ENCODE measurements around the gene FAM89B. TPM values are rescaled to one million over a fixed set of nuclear protein-coding genes. Genes with fewer than 3 reads are reported as not detected.

Gene FAM89B
- total RNA-seq, 6 donors from 2014 or later: 27.9 to 65.8 (median 45.3) TPM

DNA sequence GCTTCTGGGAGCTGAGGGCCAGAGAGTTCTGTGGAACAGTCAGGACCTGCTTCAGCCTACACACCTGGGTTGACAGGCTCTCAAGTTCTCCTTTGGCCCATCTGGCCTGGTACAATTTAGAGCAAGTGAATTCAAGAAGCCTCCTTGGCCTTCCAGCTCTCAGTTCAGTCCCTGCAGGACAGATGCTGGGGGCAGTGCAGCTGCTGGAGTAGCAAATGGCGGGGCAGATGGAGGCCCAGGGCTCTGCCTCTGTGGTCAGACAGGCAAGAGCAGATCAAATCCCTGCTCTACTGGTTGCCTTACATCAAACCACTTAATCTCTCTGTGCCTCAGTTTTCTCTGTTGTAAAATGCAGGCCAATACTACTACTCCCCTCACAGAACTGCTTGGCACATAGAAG, 31.9 kb downstream of the FAM89B start:
- TF ChIP-seq EP300 (IDR thresholded peaks at IDR 0.05) (no peak), POLR2AphosphoS5 (IDR thresholded peaks at IDR 0.05) (no peak), POLR2A (IDR thresholded peaks at IDR 0.05) (no peak)
- TF ChIP-seq, protein P1, sequence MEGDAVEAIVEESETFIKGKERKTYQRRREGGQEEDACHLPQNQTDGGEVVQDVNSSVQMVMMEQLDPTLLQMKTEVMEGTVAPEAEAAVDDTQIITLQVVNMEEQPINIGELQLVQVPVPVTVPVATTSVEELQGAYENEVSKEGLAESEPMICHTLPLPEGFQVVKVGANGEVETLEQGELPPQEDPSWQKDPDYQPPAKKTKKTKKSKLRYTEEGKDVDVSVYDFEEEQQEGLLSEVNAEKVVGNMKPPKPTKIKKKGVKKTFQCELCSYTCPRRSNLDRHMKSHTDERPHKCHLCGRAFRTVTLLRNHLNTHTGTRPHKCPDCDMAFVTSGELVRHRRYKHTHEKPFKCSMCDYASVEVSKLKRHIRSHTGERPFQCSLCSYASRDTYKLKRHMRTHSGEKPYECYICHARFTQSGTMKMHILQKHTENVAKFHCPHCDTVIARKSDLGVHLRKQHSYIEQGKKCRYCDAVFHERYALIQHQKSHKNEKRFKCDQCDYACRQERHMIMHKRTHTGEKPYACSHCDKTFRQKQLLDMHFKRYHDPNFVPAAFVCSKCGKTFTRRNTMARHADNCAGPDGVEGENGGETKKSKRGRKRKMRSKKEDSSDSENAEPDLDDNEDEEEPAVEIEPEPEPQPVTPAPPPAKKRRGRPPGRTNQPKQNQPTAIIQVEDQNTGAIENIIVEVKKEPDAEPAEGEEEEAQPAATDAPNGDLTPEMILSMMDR (IDR thresholded peaks at IDR 0.05): no peak
- Histone ChIP-seq H3K4me3 (no peak overlapping the region), H3K4me1 (peaks cover 26 to 33% (median 28%) of the 10 kb centered on the region in 4 donors), H3K9me3 (no peaks in the 10 kb centered on the region), H3K27ac (peak overlapping the region in 1 of 4 donors; percentile 88), H3K27me3 (no peaks in the 10 kb centered on the region), H3K36me3 (peaks cover 19 to 92% (median 70%) of the 10 kb centered on the region in 4 donors)
- DNase-seq (no peak), ATAC-seq (ENCODE audit: low FRiP score in 2 of 2) (no peak)
- 100% methylated on average over 1 of the region's 1 CpG for WGBS, 2 donors

DNA sequence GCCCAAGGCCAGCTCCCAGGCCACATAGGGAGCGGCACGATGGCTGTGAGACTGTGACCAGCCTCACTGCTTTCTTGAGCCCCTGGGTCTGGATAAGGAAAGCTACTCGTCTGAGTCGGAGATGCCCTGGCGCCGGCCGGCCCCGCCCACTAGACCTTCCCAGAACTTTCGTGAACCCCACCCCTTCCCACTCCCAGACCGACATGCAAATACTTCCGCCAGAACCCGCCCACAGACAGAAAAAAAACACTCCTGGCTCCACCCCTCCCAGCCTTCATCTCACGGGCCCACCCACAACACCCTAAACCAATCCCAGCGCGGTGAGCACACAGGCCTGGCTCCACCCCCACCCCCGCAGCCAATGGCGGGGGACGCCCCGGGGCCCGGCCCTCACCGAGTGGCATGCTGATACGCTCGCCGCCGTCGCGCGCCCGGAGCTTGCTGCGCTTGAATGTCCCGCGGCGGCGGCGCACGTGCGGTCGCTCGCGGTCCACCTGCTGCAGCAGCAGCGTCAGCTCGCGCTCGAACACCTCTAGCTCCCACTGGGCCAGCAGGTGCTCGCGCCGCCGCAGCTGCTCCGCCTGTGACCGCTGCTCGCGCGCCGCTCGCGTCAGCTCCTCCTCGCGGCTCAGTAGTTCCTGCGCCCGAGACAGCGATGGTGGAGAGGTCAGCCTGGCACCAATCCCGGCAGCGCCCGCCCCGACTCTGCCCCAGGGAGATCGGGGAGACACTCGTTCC, 34.7 kb downstream of the FAM89B start:
- Histone ChIP-seq H3K36me3 (peaks cover 19 to 77% (median 59%) of the 10 kb centered on the region in 4 donors), H3K4me3 (peak overlapping the region in 3 of 4 donors; percentile 15 to 37 (median 30)), H3K27ac (peak overlapping the region; percentile 61 to 95 (median 82)), H3K27me3 (no peaks in the 10 kb centered on the region), H3K4me1 (peaks cover 51 to 61% (median 53%) of the 10 kb centered on the region in 4 donors), H3K9me3 (no peaks in the 10 kb centered on the region)
- peak; percentile 95 to 96 for ATAC-seq (ENCODE audit: low FRiP score in 2 of 2)
- WGBS, 2 donors: 57 to 79% methylated on average over 8 to 21 of the region's 67 CpGs
- DNase-seq: peak; percentile 95 to 96
- TF ChIP-seq, protein P1 (IDR thresholded peaks at IDR 0.05): peak in 2 of 6 experiments; percentile 10 to 32
- peak; percentile 44 to 45 for TF ChIP-seq POLR2AphosphoS5 (IDR thresholded peaks at IDR 0.05)
- TF ChIP-seq EP300 (IDR thresholded peaks at IDR 0.05): no peak
- no peak for TF ChIP-seq POLR2A (IDR thresholded peaks at IDR 0.05)

DNA sequence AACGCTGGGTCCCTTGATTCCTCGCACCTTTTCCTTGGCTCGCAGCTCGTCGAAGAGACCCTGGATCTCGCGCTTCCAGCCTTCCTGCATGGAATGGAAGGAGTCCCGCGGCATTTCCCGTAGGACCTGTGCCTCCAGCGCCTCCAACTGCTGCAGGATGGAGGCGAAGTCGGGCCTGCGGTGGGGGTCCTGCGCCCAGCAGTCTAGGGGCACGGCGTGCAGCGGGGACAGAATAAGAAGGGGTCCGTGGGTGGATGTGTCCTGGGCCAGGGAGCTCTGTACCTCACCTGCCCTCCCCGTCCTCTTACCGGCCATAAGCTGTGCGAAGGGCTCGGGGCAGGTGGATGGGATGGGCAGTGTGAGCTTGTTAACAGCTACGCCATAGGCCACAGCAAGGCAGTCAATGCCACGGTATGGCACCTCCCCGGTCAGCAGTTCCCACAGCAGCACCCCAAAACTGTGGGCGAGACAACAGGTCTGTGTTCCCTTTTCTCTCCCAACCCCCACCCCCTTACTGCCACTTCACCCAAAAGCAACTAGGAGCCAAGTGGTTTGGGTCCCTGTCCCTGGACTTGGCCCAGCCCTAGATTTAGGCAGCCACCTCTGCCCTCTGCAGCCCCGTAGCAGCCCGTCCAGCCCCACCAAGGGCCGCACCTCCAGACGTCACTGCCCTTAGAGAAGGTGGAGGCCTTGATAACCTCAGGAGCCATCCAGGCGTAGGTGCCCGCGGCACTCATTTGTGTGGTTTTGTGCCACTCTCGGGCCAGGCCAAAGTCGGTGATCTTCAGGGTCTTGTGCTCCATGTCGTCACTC, 35.5 kb downstream of the FAM89B start:
- ATAC-seq (ENCODE audit: low FRiP score in 2 of 2): no peak
- peaks cover 59 to 69% (median 61%) of the 10 kb centered on the region in 4 donors for H3K4me1 ChIP-seq
- H3K36me3 ChIP-seq: peaks cover 17 to 77% (median 52%) of the 10 kb centered on the region in 4 donors
- no peaks in the 10 kb centered on the region for H3K9me3 ChIP-seq
- H3K4me3 ChIP-seq: peak overlapping the region in 3 of 4 donors; percentile 15 to 37 (median 30)
- H3K27me3 ChIP-seq: no peaks in the 10 kb centered on the region
- H3K27ac ChIP-seq: peak overlapping the region; percentile 44 to 95 (median 57)
- TF ChIP-seq, protein P1 (IDR thresholded peaks at IDR 0.05): no peak
- TF ChIP-seq POLR2A (IDR thresholded peaks at IDR 0.05) (no peak), EP300 (IDR thresholded peaks at IDR 0.05) (no peak), POLR2AphosphoS5 (IDR thresholded peaks at IDR 0.05) (no peak)
- WGBS, 2 donors: 90 to 94% methylated on average over 10 to 37 of the region's 37 CpGs
- peak in 1 of 2 donors; percentile 74 for DNase-seq

DNA sequence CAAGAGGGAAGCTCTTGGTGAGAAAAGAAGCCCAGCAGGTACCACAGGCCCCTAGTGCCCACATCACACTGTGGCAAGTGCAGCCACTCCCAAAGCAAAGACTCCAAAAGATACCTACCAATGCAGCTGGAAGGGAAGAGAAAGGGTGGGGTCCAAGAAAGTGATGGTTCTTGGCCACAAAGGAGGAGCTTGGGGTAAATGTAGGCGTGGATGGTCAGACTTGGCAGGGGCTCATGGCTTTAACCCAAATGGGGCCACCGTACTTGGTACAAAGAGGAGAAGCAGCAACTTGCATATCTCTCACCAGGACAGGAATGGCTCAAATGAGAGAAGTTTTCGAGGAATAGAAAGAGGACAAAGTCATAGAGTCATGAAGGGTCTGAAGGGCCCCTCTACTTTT, 36.9 kb downstream of the FAM89B start:
- 49 to 56% methylated on average over 3 of the region's 3 CpGs for WGBS, 2 donors
- TF ChIP-seq POLR2AphosphoS5 (IDR thresholded peaks at IDR 0.05) (no peak), EP300 (IDR thresholded peaks at IDR 0.05) (no peak), POLR2A (IDR thresholded peaks at IDR 0.05) (no peak)
- TF ChIP-seq, protein P1 (IDR thresholded peaks at IDR 0.05): no peak
- peaks cover 16 to 65% (median 39%) of the 10 kb centered on the region in 4 donors for H3K36me3 ChIP-seq
- peaks cover 65 to 77% (median 70%) of the 10 kb centered on the region in 4 donors for H3K4me1 ChIP-seq
- DNase-seq (no peak), ATAC-seq (ENCODE audit: low FRiP score in 2 of 2) (no peak)
- no peaks in the 10 kb centered on the region for H3K27me3 ChIP-seq
- peak overlapping the region; percentile 94 to 96 (median 95) for H3K27ac ChIP-seq
- no peak overlapping the region for H3K4me3 ChIP-seq
- H3K9me3 ChIP-seq: no peaks in the 10 kb centered on the region
